ENCODE measurements around the gene CDC27.

- TF ChIP-seq ARNT (IDR thresholded peaks at IDR 0.05) = no peak
- no peak for TF ChIP-seq FOXA1 (IDR thresholded peaks at IDR 0.05)
- TF ChIP-seq BHLHE40 (IDR thresholded peaks at IDR 0.05; ENCODE audit: borderline replicate concordance) = no peak
- no peak for TF ChIP-seq SP1 (IDR thresholded peaks at IDR 0.05)
- TF ChIP-seq NFRKB (IDR thresholded peaks at IDR 0.05) = no peak
- no peak for TF ChIP-seq SUZ12 (IDR thresholded peaks at IDR 0.05)
- TF ChIP-seq FOXM1 (IDR thresholded peaks at IDR 0.05; ENCODE audit: borderline replicate concordance) = no peak
These were observed 111.5 kb downstream of the CDC27 start for GRCh38 chr17:47077576-47077975.
